GM21360 (cell line): ENCODE data around the gene RALGPS2.
"Not testable (repeated sequence)": the region's sequence is repeated elsewhere in the genome, so short reads cannot be mapped to it uniquely, and the experiment has no call there.

ENCODE experiments used
- ATAC-seq: cut with Tn5 transposase; IDR thresholded peaks from one replicate; pipeline ENCODE4 v1.9.1; 2021; ENCODE audit warnings: mild to moderate bottlenecking, moderate library complexity; ENCODE audit not compliant: unreplicated experiment

Gene RALGPS2

GRCh38 chr1:178774263-178774662, 49.2 kb downstream of the RALGPS2 start:
- ATAC-seq: no peak

DNA sequence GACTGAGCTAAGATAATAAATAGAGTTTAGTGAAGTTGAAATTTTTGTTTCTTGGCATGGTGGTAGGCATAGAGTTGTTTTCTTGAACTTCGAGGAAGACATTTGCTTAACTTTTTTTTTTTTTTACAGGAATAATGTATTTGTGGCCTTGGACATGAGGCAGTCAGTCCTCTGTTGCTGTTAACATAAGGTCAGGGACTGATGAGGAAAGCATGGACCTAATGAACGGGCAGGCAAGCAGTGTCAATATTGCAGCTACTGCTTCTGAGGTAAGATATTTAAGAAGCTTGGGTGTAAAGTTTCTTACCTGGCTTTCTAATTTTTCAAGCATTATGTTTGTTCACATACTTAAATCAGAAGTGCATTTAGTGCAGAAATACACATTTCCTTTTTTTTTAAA, 51.5 kb downstream of the RALGPS2 start:
- ATAC-seq: no peak

GRCh38 chr1:178781533-178782330, 56.7 kb downstream of the RALGPS2 start:
- ATAC-seq: no peak

DNA sequence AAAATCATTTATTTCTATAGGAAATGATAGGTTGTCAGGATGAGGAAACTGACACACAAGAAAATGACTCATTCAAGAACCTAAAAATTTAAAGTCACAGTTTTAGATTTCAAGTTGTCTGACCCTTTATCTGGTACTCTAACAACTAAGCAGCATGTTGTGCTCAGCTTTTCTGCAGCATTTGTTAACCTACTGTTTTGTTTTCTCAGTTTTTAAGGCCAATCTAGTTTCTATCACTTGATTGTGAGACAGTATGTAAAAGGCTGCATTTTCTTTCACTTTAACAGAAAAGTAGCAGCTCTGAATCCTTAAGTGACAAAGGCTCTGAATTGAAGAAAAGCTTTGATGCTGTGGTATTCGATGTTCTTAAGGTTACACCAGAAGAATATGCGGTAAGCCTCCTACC, 59.1 kb downstream of the RALGPS2 start:
- ATAC-seq: no peak

DNA sequence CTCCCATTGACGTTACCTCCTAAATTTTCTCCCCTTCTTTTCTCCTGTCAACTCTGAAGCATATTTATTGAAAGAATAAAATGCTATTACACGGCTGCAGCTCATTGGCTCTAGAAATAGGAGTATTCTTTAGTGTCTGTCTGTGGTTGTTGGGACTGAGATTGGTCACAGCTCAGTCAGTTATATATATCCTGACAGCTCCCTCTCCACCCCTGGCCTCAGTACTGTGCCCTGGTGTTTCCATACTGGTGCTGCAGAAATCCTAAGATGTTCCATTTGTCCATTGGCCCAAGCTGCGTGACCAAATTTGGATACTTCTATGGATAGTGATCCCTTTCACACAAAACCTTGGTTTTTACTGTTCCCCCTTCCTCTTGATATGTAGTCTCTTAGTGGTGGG, 67.3 kb downstream of the RALGPS2 start:
- ATAC-seq: no peak

DNA sequence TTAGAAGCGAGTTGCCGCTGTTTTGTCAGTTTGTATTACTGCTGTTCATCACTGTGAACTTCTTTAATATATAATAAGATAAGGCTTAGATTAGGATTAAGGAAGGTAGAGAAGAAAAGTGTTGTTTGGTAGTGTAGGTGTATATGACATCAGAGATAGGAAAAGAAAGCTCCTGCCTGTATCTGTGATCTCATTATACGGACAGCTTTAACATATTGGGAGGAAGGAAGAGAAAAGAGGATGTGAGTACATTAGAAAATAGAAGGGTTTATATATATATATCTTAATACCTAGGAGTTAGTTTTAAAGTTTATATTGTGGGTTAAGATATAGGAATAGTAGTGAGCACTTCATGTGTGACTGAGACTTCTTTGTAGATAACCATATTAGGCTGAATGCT, 71.0 kb downstream of the RALGPS2 start:
- no peak for ATAC-seq

GRCh38 chr1:178797590-178797989, 72.5 kb downstream of the RALGPS2 start:
- ATAC-seq: no peak

DNA sequence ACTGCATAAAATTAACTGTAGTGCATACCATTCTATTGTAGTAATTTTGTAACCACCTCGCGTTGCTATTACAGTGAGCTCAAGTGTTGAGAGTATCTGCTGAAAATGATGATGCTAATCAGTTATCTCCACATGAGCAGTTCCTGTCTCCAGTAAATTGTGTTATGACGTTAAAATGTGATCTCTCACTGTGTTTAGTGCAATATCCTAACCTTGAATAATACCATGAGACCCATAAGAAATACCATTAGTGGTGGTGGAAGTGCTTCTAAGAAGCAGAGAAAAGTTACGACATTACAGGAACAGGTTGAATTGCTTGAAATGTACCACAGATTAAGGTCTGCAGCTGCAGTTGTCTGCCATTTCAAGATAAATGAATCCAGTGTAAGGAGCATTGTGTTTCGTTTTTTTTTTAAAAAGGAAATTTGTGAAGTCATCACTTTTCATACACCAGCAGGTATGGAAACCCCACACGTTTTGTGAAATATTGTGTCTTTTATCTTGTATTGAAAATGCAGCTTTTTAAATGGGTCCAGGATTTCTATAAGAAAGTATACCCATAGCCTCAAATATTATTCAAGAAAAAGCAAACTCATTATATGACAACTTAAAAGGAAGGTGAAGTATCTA, 73.3 kb downstream of the RALGPS2 start:
- ATAC-seq: no peak

- ATAC-seq: no peak
These were observed 77.8 kb downstream of the RALGPS2 start for GRCh38 chr1:178802873-178803272.

DNA sequence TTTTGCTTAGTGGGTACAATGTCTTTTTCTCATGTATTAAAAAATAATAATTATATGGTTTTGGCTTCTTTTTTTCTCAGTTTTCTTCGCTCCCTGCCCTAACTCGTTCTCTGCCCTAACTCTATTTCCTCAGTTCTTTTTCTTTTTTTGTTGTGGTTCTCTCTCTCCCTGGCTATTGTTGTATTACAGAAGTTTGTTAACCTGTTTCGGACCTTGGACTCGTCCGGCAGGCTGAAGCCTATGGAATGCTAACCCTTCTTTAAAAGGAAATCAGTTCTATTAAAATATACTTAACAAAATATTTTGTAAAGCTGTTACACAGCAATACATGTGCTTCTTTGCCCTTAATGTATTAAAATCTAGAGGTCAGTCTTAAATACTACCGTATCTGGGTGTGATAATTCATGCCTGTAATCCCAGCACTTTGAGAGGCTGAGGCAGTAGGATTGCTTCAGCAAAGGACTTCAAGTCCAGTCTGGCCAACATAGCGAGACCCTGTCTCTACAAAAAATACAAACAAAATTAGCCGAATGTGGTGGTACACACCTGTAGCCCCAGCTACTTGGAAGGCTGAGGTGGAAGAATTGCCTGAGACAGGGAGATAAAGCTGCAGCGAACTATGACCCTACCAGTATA, 81.7 kb downstream of the RALGPS2 start:
- ATAC-seq: no peak

DNA sequence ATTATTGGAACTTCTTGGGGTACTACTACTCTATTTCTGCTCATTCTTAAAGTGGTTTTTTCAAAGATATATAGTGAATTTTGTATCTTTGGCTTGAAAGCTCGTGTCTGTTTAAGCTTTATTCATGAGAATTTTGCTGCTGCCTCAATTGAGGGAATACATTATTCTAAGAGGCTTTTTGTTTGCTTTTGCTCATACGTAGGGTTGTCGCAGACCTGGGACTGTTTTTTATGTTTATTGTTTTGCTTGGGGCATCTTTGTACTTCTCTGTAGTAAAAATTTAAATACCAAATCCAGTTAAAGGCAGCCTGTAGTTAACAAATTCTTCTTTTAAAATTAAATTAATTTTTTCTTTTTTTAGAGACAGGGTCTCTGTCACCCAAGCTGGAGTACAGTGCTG, 83.5 kb downstream of the RALGPS2 start:
- ATAC-seq: no peak

- ATAC-seq: no peak
These were observed 85.5 kb downstream of the RALGPS2 start for GRCh38 chr1:178810585-178810984.

DNA sequence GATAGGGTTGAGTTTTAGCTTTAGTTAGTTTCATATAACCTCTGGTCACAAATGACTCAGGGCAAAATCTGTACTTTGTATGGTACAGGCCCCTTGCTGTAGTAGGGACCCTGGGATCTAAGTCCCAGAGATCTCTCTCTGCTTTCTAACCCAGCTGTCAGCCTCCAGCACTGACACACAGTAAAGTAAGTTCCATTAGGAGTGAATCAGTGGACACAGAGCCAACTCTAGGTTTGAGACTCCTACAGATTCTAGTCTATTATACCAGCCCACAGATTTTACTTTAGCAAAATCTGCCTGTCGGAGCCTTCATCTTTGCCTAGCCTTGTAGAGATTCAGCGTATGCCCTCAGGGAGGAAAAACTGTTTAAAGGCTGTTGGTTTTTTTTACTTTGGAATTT, 93.4 kb downstream of the RALGPS2 start:
- ATAC-seq: no peak

- no peak for ATAC-seq
These were observed 94.1 kb downstream of the RALGPS2 start for GRCh38 chr1:178819123-178819522.

DNA sequence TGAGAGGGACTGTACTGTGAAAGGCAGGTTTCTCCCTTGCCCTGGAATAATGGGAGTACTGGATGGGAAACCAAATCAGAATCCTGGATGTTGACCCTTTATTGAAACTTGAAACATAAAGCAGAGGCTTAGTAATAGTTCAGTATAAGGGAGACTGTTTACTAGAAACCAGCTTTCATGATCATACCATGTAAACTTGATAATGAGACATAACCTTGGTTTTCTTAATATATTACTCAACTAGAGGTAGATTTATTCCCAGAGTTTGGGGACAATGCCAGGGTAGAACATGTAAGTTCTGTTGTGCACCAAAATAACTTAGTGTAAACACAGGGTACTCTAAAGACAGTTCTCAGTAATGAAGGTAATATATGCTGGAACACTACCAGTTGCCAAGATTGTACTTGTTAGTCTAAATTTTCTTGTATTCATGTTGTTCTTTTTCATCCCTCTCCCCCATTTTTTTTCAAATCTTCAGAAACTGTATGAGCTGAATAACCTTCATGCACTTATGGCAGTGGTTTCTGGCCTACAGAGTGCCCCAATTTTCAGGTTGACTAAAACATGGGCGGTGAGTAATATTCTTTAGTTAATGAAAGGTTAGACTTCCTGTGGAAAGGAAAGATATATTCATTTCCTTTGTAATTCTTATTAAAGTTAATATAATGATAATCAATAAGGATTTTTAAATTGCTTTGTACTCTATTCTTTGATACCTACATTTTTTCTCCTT, 96.3 kb downstream of the RALGPS2 start:
- no peak for ATAC-seq

DNA sequence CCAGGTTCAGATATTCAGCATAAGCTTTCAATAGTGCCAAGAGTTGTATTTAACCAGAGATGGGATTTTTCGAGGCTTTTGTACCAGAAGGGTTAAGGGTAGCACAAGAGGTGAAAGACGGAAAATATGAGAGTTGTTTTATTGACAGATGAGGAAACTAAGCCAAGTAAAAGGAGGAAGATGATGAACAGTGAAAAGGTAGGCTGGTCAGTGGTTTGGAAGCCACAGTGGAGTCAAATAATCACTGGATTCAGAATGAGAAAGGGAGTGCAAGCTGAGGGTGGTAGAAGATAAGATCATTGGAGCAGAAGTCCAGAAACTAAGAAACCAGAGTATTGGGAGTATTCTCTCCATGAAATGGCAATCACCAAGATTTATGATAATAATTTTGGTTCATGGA, 100.1 kb downstream of the RALGPS2 start:
- no peak for ATAC-seq

- no peak for ATAC-seq
These were observed 119.4 kb downstream of the RALGPS2 start for GRCh38 chr1:178844436-178844835.

DNA sequence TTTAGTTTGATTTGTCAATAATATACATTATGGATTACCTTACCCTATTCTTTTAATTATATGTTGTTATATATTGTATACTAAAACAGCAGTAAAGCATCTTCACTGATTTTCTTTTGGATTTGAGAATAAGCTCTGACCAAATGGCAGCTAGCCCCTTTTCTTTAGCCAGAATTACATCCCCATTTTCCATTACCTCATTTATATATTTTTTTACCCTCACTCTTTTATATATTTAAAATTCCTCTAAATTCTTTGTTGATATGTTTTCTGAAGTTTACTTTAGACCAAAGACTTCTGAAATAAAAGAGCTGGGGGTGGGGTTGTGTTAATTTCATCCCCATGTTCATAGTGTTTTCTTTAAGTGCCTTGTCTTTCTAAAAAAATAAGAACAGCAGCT, 121.3 kb downstream of the RALGPS2 start:
- ATAC-seq: no peak

- no peak for ATAC-seq
These were observed 122.4 kb downstream of the RALGPS2 start for GRCh38 chr1:178847396-178847849.

DNA sequence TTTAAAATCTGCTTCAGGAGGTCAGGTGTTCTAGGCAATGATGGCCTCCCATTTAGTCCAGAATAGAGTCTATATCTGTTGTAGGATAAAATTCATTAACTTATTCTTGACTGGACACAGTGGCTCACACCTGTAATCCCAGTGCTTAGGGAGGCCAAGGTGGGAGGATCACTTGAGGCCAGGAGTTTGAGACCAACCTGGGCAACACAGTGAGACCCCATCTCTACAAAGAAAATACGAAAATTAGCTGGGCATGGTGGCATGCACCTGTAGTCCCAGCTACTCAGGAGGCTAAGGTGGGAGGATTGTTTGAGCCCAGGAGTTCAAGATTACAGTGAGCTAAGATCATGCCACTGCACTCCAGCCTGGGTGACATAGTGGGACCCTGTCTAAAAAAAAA, 122.9 kb downstream of the RALGPS2 start:
- not testable (repeated sequence) for ATAC-seq

DNA sequence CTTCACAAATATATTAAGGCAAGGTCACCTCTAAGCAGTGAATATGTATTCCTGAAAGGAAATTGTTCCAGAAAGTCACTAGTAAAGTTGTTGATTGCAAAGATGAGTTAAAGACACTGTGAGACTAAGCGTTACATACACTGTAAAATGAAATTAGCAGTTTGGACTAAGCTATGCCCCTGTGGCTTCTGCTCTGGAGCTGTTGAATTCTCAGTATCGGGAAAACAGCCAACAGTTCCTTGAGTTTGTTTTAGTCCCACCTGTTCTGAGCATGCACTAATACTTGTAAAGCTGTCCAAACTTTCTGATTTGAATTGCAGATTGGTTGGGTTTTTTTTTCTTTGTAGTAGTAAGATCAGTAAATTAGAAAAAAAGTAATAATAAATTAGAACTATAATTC, 124.9 kb downstream of the RALGPS2 start:
- no peak for ATAC-seq
